HS-5 (cell line): Measurements from ENCODE around the gene ZBTB2.
A peak's percentile ranks its signal among the peaks of the same experiment; 100 is the strongest.
"Not testable (repeated sequence)": the region's sequence is repeated elsewhere in the genome, so short reads cannot be mapped to it uniquely, and the experiment has no call there.

Experiments used
- DNase-seq: peaks from one replicate; pipeline ENCODE4 v3.0.0-alpha.2; 2012; ENCODE audit warnings: low read depth

Gene ZBTB2

GRCh38 chr6:151402228-151402627, 10.9 kb upstream of the ZBTB2 start:
- DNase-seq = no peak

DNA sequence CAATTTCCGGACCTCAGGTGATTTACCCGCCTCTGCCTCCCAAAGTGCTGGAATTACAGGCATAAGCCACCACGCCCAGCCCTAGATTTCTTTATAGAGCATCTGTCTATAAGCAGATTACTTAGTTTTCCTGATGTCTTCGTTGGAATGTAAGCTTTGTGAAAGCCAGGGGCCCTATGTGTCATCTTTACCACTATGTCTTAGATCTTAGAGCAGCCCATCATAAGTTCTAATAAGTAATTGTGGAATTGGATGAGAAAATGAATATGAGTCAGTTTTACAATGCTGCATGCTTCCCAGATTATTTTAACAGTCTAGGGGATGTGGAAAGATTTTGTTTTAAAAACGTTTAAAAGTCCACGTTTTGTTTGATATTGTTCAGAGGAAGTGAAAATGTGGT, 9.1 kb upstream of the ZBTB2 start:
- peak; percentile 80 for DNase-seq

DNA sequence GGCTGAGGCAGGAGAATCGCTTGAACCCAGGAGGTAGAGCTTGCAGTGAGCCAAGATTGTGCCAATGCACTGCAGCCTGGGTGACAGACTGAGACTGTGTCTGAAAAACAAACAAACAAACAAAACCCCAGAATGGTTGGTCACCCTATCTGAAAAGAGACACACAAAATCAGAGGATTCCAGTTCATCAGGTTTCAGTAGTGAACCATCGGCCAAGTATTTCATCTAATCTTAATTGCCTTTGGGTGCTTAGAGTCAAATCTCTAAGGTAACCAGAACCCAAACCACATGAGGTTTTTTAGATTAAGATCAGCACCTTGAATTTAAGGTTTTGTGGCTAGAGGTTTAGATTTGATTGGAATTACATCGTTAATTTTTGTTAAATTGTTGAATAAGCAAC, 8.3 kb upstream of the ZBTB2 start:
- DNase-seq = no peak

DNA sequence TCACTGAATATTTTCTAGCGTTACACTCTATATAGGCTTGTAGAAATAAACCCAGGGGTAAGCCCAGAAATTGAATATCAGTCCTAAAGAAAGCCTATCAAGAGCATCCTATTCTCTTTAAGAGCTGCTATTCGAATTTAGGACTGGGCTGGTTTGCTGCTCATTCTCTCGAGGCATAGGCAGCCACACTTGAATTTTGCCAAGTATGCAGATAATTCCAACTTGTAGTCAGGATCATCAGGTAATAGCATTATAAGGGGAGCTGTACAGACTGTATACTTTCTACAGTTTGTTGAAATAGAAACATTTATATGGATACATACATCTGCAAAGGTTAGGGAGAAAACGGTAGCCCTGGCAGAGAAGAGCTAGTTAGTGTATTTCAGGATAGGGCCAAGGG, 2.1 kb upstream of the ZBTB2 start:
- DNase-seq = no peak

- DNase-seq = no peak
Observed at GRCh38 chr6:151392427-151392826, 1.1 kb upstream of the ZBTB2 start.

GRCh38 chr6:151390851-151391470, 398 bp downstream of the ZBTB2 start:
- DNase-seq = no peak

DNA sequence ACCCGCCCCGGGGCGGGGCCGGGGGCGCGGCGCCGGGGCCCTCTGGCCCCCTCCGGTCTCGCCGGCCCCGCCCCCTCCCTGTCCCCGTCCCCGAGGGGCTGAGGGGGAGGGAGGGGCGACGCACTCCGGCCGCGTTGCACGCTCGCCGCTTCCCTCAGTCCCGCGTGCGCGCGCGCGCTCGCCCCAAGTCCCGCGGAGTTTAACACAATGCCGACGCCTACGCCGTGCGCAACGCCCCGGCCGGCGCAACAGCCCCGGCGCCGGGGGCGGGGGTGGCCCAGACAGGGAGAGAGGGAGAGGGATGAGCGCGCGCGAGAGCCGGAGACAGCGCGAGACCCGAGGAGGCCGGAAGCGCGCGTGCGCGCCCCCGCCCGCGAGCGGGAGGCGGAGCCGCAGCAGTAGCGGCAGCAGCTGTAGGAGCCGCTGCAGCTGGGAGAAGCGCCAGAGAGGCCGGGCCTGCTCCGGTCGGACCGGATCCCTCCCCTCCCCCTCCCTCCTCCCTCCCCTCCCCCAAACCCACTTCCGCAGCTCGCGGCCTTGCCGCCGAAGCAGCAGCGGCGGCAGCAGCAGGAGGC, 996 bp downstream of the ZBTB2 start:
- DNase-seq = peak; percentile 93

DNA sequence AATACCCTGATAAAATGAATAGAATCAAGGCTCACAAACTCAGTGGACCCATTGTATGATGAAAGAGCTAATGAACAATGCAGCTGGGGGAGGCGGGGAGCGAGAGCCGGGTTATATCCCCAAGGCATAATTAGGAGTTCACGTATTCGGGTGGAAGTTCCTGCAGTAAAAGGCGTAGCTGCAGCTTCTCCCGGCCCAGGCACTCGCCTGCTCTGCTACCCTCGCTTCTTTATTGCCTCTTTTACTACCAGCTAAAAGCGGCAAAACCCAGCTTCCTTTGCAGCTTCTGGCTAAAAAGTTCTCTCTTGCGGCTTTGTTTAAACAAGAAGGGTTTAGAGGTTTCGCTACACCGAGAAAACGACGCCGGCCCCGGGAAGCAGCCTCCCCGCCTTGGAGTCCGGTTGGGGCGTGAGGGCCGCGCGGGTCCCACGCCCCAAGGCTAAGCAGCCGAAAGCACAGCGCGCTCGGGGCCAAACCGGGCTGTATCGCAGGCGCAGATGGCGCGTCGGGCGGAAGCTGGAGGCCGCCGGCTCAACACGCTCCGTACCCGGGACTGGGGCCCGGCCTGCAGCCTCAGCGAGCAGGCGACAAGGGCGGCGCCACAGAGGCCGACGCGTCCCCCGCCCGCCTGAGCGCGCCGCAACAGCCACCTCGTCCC, 1.6 kb downstream of the ZBTB2 start:
- DNase-seq = no peak

DNA sequence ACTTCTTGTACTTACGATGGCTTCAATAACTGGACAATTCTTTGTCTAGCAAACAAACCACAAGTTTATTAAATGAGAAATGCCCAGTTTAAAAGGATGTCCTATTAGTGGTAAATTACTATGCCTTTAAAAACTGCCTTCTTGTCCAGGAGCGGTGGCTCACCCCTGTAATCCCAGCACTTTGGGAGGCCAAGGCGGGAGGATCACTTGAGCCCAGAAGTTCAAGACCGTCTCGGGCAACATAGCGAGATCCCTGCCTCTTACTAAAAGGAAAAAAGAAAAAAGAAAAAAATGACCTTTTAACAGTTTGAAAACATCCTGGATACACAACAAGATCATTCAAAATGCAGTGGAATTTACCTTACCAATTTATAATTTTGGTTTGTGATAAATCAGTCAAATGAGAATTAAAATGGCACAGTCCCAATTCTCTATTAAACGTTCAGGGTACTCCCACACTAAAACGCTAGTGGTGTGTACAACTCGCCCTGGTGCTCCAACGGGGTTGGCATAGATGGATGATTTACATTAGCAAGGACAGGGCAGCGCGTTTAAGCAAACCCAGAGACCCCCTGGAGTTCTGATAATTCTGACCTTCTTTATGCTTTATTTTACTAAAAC, 2.3 kb downstream of the ZBTB2 start:
- no peak for DNase-seq

DNA sequence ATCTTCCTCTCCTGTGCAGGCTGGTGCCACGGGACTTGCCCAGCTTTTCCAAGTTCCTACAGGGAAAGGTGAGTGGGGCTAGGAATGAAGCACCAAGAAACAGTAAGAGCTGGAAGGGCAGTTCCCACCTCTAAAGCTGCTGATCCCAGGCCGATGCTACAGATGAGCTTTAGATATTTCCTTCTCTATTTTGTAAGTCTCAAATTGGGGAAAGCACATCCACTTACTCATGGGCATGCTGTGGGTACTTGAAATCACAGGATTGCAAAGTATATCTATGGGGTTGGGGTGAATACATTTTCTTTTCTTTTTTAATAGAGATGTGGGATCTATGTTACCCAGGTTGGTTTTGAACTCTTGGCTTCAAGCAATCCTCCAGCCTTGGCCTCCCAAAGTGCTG, 3.1 kb downstream of the ZBTB2 start:
- no peak for DNase-seq

DNA sequence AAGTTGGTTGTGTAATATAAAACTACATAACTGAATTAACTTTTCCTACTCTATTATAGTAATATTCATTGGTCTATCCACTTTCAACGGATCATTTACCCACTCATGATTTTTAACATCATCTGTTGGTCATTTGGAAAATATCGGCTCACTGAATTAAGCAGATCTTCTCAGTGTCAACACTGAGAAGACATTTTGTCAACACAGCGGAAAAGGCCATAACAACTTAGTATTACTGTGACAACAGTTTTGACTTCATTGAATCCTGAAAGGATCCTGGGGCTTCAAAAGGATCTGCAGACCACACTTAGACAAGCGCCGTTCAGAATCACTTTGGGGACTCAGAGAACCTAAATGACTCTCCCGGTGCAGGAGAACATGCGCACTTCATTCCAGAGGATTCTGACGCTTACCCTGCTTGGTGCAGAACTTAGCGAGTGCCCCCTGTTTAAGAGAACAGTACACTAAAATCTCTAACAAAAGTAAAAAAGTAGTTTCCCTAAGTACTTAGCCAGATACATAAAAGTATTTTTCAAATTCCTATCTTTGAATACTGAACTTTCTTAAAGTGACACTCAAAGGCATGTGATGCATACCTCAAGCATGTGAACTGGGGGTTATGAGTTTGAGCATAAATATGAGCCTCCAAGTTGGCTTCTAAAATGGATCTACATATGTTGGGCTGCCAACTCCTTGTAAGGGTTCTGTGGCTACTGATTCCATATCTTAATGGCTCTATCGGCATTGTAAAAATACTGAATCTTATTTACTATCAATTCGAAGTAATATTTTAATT, 4.0 kb downstream of the ZBTB2 start:
- DNase-seq = peak; percentile 52

DNA sequence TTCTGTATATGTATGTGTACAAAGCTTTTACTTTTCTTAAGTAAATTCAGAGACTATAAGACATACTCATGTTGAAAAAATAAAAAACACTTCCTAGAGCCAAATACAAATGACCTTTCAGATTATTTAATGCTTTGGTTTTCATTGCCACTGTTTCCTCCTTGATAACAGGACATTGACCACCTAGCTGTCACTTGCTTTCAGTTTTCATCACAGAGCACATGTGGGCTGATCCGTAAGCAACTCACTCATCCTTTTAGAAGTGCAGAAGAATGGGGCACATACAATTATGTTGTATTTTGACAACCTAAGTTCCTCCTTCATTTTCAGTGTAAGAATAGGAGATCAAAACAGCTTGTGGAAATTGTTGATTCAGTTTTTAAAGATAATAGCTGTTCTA, 6.2 kb downstream of the ZBTB2 start:
- no peak for DNase-seq

DNA sequence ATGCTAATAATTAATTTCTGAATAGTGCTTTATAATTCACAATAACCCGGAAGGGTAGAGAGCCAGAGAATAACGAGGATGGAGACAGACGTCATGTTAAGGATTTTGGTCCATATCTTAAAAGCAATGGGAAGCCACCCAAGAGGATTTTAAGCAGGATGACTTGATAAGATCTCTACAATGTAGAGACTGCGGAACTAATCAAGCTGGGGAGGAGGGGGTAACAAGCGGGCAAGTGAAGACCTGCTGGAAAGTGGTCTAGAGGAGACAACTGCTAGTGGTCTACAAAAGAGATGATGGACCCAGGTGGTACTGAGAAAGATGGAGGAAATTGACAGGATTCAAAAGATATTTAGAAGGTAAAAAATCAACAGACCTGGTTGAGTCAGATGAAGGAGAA, 7.2 kb downstream of the ZBTB2 start:
- no peak for DNase-seq

DNA sequence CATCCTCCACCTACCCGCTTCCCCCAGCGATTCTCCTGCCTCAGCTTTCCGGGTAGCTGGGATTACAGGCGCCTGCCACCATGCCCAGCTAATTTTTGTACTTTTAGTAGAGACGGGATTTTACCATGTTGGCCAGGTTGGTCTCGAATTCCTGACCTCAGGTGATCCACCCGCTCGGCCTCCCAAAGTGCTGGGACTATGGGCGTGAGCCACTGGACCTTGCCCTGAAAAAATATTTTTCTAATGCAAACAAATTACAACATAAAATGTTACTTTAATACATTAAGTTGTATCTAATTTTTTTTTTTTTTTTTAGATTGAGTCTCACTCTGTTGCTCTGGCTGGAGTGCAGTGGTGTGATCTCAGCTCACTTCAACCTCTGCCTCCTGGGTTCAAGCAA, 8.7 kb downstream of the ZBTB2 start:
- not testable (repeated sequence) for DNase-seq

DNA sequence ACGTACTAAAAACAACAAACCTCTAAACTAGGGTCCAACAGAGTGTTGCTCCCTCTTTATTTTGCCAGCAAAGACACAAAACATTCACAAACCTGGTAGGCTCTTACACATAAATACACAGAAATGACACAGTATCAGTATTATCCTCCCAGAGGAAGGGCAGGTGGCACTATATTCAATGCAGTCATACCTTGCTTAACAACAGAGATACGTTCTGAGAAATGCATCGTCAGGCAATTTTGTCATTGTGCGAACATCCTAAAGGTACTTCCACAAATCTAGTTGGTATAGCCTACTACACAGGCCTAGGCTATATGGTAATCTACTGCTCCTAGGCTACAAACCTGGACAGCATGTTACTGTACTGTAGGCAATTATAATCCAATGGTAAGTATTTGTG, 9.6 kb downstream of the ZBTB2 start:
- no peak for DNase-seq

DNA sequence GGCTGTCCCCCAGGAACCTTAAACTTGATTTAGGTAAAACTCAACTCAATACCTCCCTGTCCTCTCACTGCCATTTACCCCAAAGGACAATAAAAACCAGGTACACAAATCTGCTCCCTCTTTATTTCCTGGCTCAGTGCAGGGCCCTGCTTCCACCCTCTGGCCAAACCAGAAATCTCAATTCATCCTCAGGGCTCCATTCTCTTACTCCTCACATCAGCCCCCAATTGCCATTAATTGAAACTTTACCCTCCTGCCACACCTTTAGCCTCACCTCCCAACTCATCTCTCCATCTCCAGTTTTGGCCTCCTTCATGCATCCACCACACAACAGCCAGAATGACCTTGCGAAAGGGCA, 10.5 kb downstream of the ZBTB2 start:
- no peak for DNase-seq

DNA sequence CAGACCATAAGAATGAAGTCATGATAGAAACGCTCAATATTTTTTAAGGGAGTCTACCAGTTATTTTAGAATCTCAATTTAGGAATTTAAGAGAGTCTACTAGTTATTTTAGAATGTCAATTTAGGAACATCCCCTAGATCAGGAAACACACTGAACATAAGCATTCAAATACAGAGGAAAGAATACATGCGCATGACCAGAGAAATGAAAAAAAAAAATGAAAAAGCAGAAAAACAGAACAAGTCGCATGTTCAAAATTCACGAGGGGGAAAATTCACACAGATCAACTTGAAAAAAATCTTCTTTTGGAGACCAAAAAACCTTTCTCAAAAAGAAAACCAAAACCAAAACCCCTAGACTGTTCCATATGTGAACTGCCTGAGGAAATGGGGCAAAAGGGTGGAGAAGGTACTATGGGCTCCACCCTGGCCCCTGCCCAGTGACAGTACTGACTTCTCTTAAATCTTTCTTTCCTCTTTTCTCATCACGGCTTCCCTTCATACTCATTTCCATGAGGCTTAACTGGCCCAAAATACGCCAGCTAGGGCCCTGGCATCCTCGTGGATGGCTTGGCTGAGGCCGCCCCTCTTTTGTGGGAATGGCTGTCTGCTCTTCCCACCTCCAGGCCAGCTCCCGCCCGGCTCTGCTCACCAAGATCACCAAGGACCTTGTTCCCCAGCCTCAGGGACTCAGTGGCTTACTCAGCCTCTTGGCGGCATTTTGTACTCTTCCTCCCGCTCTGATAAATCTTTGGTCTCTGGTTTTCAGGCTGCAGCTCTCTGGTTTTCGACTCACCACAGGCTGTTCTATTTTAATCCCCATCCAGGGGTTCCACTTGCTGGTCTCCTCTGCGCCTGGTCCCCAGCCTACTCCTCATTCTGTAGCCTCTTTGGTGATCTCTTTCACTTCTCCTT, 11.2 kb downstream of the ZBTB2 start:
- DNase-seq = no peak

DNA sequence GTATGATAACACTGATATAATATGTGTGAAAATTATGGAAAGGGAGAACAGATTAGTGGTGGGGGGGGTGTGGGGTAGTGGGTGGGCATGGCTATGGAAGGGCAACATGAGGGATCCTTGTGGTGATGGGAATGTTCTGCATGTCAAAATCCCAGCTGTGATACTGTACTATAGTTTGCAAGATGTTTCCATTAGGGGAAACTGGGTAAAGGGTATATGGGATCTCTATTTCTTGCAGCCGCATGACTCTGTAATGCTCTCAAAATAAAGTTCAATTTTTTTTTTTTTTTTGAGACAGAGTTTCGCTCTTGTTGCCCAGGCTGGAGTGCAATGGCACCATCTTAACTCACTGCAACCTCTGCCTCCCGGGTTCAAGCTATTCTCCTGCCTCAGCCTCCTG, 14.3 kb downstream of the ZBTB2 start:
- DNase-seq = no peak

GRCh38 chr6:151376440-151376839, 14.9 kb downstream of the ZBTB2 start:
- no peak for DNase-seq

GRCh38 chr6:151375833-151376232, 15.5 kb downstream of the ZBTB2 start:
- no peak for DNase-seq

DNA sequence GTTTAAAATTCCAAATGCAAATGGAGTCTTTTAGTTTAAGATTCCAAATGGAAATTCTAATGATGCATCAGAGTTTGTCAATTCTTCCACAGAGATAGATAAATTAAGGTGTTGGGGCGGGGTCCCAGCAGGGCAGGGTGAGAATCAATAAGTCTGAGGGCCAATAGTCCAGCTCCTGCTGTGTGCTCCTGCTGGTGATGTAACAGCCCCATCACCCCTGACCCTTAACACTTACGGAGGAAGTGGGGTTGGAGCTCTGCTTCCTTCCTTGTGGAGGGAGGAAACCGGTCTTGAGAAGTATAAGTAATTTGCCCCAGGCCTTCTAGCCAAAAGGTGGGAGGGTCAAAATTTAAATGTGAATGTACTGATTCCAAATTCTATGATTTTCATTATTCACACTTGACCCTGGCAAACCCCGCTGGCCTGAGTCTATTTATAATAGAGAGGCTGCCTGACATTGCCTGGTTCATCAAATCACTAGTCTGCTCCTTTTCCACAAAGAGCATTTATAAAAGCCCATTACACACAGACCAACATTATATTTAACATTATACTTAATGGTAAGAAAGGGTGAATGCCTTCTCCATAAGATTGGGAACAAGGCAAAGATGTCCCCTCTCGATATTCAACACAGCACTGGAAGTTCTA, 17.2 kb downstream of the ZBTB2 start:
- no peak for DNase-seq
